ENCODE results near the gene ASNSD1.

- no peak for TF ChIP-seq CTCF (conservative IDR thresholded peaks at IDR 0.05; ENCODE audit: low read depth in 2 of 2)
- no peak for TF ChIP-seq EZH2 (IDR thresholded peaks at IDR 0.05; ENCODE audit: low read depth, unreplicated experiment)
- no peak for TF ChIP-seq REST (IDR thresholded peaks at IDR 0.05; ENCODE audit: unreplicated experiment)
- no peak for TF ChIP-seq ZNF462 (CRISPR knock-in tag; IDR thresholded peaks at IDR 0.05)
- TF ChIP-seq POLR2AphosphoS5 (IDR thresholded peaks at IDR 0.05; ENCODE audit: low read depth): no peak
- no peak for TF ChIP-seq JUNB (IDR thresholded peaks at IDR 0.05; ENCODE audit: unreplicated experiment)
Measured at GRCh38 chr2:189683348-189683747, 22.1 kb downstream of the ASNSD1 start.

Measured in GM23338 (cell line).